Mesothelial cell of epicardium (in vitro differentiated cells): ENCODE measurements around the gene EGFL6. TPM values are rescaled to one million over a fixed set of nuclear protein-coding genes. Genes with fewer than 3 reads are reported as not detected.

Experiments used
- DNase-seq, 2 experiments: peaks; one replicate each; pipeline ENCODE4 v3.0.0; 2021; ENCODE audit warnings: low spot score in 2 of 2; ENCODE audit not compliant: unreplicated experiment in 2 of 2
- H3K27ac Mint-ChIP-seq: 2 replicates; pipeline ENCODE4 v1.8.0; 2021; ENCODE audit warnings: mixed read lengths
- H3K27me3 Mint-ChIP-seq: 2 replicates; pipeline ENCODE4 v1.8.0; 2021; ENCODE audit warnings: low read depth, mixed read lengths
- H3K36me3 Mint-ChIP-seq: 2 replicates; pipeline ENCODE4 v1.8.0; 2021; ENCODE audit warnings: mixed read lengths
- H3K4me1 Mint-ChIP-seq: 2 replicates; pipeline ENCODE4 v1.8.0; 2021; ENCODE audit warnings: mixed read lengths
- H3K4me3 Mint-ChIP-seq: 2 replicates; pipeline ENCODE4 v1.8.0; 2021; ENCODE audit warnings: mild to moderate bottlenecking, moderate library complexity, mixed read lengths
- H3K9me3 Mint-ChIP-seq: 2 replicates; pipeline ENCODE4 v1.8.0; 2021; ENCODE audit warnings: mixed read lengths
- total RNA-seq: library from RNA; stranded (reverse); gene quantifications from 3 replicates; pipeline ENCODE4 v1.2.1, GENCODE V29; 2021
- TF ChIP-seq, protein P1 (sequence below): fragments of 200-600 bp; sonication (generic); IDR thresholded peaks from one replicate; pipeline ENCODE4 v1.5.0; 2021; ENCODE audit warnings: antibody characterized with exemption; ENCODE audit not compliant: unreplicated experiment

Gene EGFL6
- total RNA-seq, 1 donor from 2014 or later: 12.3 TPM

DNA sequence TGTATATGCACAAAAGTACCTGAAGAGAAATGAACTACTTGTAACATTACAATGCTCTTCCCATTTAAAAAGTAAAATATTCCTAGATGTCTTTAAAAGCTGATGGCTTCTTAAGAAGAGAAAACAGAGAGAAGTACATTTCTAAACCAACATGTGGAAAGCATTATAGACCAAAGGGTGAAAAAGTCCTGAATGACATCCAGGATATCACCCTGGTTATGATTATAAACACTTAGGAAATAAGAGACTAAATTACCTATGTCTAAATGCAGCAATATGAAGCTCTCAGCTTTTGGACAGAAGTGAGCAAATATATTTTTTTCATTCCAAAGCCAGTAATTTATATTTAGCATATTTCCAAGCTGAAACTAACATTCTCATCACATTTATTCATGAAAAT lies 21.7 kb upstream of the EGFL6 start:
- DNase-seq: no peak
- no peak overlapping the region for H3K4me3 Mint-ChIP-seq
- peaks cover 5% of the 10 kb centered on the region for H3K4me1 Mint-ChIP-seq
- TF ChIP-seq, protein P1, sequence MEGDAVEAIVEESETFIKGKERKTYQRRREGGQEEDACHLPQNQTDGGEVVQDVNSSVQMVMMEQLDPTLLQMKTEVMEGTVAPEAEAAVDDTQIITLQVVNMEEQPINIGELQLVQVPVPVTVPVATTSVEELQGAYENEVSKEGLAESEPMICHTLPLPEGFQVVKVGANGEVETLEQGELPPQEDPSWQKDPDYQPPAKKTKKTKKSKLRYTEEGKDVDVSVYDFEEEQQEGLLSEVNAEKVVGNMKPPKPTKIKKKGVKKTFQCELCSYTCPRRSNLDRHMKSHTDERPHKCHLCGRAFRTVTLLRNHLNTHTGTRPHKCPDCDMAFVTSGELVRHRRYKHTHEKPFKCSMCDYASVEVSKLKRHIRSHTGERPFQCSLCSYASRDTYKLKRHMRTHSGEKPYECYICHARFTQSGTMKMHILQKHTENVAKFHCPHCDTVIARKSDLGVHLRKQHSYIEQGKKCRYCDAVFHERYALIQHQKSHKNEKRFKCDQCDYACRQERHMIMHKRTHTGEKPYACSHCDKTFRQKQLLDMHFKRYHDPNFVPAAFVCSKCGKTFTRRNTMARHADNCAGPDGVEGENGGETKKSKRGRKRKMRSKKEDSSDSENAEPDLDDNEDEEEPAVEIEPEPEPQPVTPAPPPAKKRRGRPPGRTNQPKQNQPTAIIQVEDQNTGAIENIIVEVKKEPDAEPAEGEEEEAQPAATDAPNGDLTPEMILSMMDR: no peak
- H3K9me3 Mint-ChIP-seq: peaks cover 23% of the 10 kb centered on the region
- H3K27ac Mint-ChIP-seq: no peak overlapping the region
- H3K27me3 Mint-ChIP-seq: no peaks in the 10 kb centered on the region
- H3K36me3 Mint-ChIP-seq: no peaks in the 10 kb centered on the region

DNA sequence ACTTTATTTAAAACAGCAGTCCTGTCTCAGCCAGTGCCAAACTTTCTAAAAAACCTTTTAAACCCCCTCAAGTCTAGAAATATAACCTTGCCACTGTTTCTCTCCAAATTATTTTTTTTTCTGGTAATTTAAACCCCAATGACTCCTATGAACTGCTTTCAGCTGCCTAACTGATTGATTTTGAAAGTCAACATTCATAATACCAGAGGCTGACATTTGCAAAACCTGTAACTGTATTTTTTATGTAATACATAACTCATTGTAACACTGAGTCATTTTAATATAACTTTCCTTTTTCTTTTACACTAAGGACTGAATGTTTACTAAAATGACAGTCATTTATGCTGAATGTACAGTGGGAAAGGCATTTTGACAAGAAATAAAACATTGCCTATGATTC lies 19.1 kb upstream of the EGFL6 start:
- Mint-ChIP-seq H3K9me3 (peaks cover 20% of the 10 kb centered on the region), H3K36me3 (no peaks in the 10 kb centered on the region), H3K27ac (no peak overlapping the region), H3K4me1 (peaks cover 5% of the 10 kb centered on the region), H3K27me3 (no peaks in the 10 kb centered on the region), H3K4me3 (no peak overlapping the region)
- TF ChIP-seq, protein P1: no peak
- no peak for DNase-seq

DNA sequence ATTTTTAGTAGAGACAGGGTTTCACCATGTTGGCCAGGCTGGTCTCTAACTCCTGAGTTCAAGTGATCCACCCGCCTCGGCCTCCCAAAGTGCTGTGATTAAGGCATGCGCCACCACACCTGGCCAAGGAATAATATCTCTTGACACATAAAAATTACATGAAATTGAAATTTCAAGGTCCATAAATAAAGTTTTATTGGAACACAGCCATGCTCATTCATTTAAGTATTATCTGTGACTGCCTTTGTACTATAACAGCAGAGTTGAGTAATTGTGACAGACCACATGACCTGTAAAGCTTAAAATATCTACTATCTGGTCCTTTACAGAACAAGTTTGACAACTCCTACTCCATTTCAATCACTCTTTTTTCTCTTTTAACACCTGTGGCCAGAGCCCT lies 17.8 kb upstream of the EGFL6 start:
- Mint-ChIP-seq H3K27me3 (no peaks in the 10 kb centered on the region), H3K4me1 (peaks cover 5% of the 10 kb centered on the region), H3K27ac (no peak overlapping the region), H3K36me3 (no peaks in the 10 kb centered on the region), H3K9me3 (peaks cover 20% of the 10 kb centered on the region), H3K4me3 (no peak overlapping the region)
- DNase-seq: no peak
- TF ChIP-seq, protein P1: no peak

DNA sequence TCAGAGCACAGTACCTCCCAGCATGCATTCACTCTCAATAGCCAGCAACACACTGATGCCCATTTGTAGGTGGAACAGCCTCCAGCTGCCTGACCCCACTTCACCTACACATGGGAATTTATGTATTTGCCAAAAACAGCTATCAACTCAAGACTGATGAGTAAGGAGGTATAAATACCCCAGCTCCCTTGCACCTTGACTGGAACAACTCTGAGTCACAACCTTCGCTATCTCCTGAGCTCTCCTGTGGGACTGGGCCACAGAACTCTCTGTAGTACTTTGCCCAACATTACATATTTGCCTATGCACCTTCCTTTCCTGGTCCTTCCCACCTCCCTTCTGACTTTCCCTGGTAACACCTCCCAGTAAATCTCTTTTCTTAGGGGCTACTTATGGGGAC lies 16.5 kb upstream of the EGFL6 start:
- H3K4me3 Mint-ChIP-seq: no peak overlapping the region
- H3K9me3 Mint-ChIP-seq: peaks cover 23% of the 10 kb centered on the region
- peaks cover 1% of the 10 kb centered on the region for H3K27me3 Mint-ChIP-seq
- H3K27ac Mint-ChIP-seq: no peak overlapping the region
- TF ChIP-seq, protein P1: no peak
- no peak for DNase-seq
- peaks cover 5% of the 10 kb centered on the region for H3K4me1 Mint-ChIP-seq
- H3K36me3 Mint-ChIP-seq: no peaks in the 10 kb centered on the region

DNA sequence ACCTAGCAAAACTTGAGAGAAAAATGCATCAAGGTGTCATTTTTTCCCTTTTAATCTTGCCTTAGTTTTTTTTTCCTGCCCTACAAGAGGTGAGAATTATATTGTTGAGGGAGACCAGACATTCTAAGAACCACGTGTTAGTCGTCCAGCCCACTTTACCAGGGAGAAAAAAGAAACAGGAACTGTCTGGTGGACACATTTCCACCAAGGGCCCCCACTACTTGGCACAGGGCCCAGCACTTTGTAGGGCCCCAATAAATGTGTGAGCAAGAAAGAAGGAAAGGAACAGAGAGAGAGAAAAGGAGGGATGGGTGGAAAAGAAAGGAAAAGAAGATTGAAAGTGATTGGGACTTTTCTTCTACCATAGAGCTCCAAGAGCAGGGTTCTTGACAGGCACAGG lies 3.9 kb upstream of the EGFL6 start:
- Mint-ChIP-seq H3K27me3 (peaks cover 53% of the 10 kb centered on the region), H3K4me1 (peaks cover 4% of the 10 kb centered on the region), H3K27ac (no peak overlapping the region), H3K4me3 (no peak overlapping the region), H3K9me3 (peaks cover 18% of the 10 kb centered on the region), H3K36me3 (no peaks in the 10 kb centered on the region)
- DNase-seq: no peak
- TF ChIP-seq, protein P1: no peak

DNA sequence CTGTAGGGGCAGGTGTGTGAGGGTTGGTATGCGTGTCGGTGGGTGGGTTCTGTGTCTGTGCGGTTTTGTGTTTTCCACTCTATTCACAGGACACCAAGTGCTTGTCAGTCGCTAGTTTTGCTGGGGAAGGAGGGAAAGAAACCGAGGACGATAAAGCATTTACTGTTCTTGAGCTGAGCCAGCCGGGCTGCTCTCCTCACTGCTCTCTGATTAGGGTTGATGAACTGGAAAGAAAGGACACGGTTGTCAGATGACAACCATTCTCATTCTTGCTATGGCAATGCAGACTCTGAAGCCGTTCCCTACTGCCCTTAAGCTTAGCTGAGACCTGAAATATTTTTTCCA lies 832 bp downstream of the EGFL6 start:
- H3K9me3 Mint-ChIP-seq: peaks cover 18% of the 10 kb centered on the region
- no peak overlapping the region for H3K27ac Mint-ChIP-seq
- H3K4me3 Mint-ChIP-seq: peak overlapping the region; percentile 59
- no peaks in the 10 kb centered on the region for H3K36me3 Mint-ChIP-seq
- TF ChIP-seq, protein P1: no peak
- DNase-seq: no peak
- peaks cover 72% of the 10 kb centered on the region for H3K27me3 Mint-ChIP-seq
- peaks cover 4% of the 10 kb centered on the region for H3K4me1 Mint-ChIP-seq
